WERI-Rb-1 (cell line): ENCODE results near the gene BTBD6.

Source experiments
- DNase-seq: peaks from one replicate; pipeline ENCODE4 v3.0.0-alpha.2; 2020
- H3K27ac ChIP-seq: fragments of 250-450 bp; sonication (Bioruptor Pico); 2 replicates; pipeline ENCODE4 v1.5.1; 2020; ENCODE audit warnings: mild to moderate bottlenecking, moderate library complexity
- H3K27me3 ChIP-seq: fragments of 250-450 bp; sonication (Bioruptor Pico); 2 replicates; pipeline ENCODE4 v1.5.1; 2021; ENCODE audit warnings: mild to moderate bottlenecking, low read depth, moderate library complexity; ENCODE audit not compliant: insufficient read depth, severe bottlenecking
- H3K36me3 ChIP-seq: fragments of 250-450 bp; sonication (Bioruptor Pico); 2 replicates; pipeline ENCODE4 v1.5.1; 2020; ENCODE audit warnings: mild to moderate bottlenecking, moderate library complexity
- H3K4me3 ChIP-seq: 2 replicates; pipeline ENCODE4 v1.5.1; 2011; ENCODE audit warnings: low read depth, mild to moderate bottlenecking, control low read depth, low read length
- H3K9me3 ChIP-seq: fragments of 250-450 bp; sonication (Bioruptor Pico); 2 replicates; pipeline ENCODE4 v1.5.1; 2021; ENCODE audit warnings: mild to moderate bottlenecking, moderate library complexity; ENCODE audit not compliant: severe bottlenecking
- CTCF ChIP-seq: IDR thresholded peaks from 2 replicates; pipeline ENCODE4 v1.5.1; 2011; ENCODE audit warnings: low read depth, mild to moderate bottlenecking, control low read depth, inconsistent platforms, low read length

Gene BTBD6

GRCh38 chr14:105220699-105221597 lies 27.4 kb upstream of the BTBD6 start:
- TF ChIP-seq CTCF: no peak
- Histone ChIP-seq H3K36me3 (peaks cover 65% of the 10 kb centered on the region), H3K4me3 (no peak overlapping the region), H3K27me3 (no peaks in the 10 kb centered on the region), H3K27ac (no peak overlapping the region), H3K9me3 (no peaks in the 10 kb centered on the region)
- DNase-seq: no peak

GRCh38 chr14:105221598-105222178 lies 26.6 kb upstream of the BTBD6 start:
- H3K27ac ChIP-seq: no peak overlapping the region
- no peak for DNase-seq
- no peak for TF ChIP-seq CTCF
- H3K36me3 ChIP-seq: peaks cover 72% of the 10 kb centered on the region
- H3K27me3 ChIP-seq: no peaks in the 10 kb centered on the region
- H3K4me3 ChIP-seq: no peak overlapping the region
- H3K9me3 ChIP-seq: no peaks in the 10 kb centered on the region

- no peak for DNase-seq
- Histone ChIP-seq H3K4me3 (no peak overlapping the region), H3K27ac (no peak overlapping the region), H3K9me3 (no peaks in the 10 kb centered on the region), H3K27me3 (no peaks in the 10 kb centered on the region), H3K36me3 (peaks cover 64% of the 10 kb centered on the region)
- TF ChIP-seq CTCF: no peak
These were observed 25.1 kb upstream of the BTBD6 start for GRCh38 chr14:105223260-105223659.

GRCh38 chr14:105223770-105224544 lies 24.4 kb upstream of the BTBD6 start:
- Histone ChIP-seq H3K27me3 (no peaks in the 10 kb centered on the region), H3K9me3 (no peaks in the 10 kb centered on the region), H3K27ac (no peak overlapping the region), H3K4me3 (no peak overlapping the region), H3K36me3 (peaks cover 60% of the 10 kb centered on the region)
- TF ChIP-seq CTCF: no peak
- no peak for DNase-seq

- H3K36me3 ChIP-seq: peaks cover 49% of the 10 kb centered on the region
- DNase-seq: no peak
These were observed 23.3 kb upstream of the BTBD6 start for GRCh38 chr14:105224845-105225570.

More at GRCh38 chr14:105224845-105225570, 23.3 kb upstream of the BTBD6 start:
- Histone ChIP-seq H3K4me3 (no peak overlapping the region), H3K27me3 (no peaks in the 10 kb centered on the region), H3K9me3 (no peaks in the 10 kb centered on the region), H3K27ac (no peak overlapping the region)
- no peak for TF ChIP-seq CTCF
